Thyroid gland (tissue), 4 donors: ENCODE data around the gene ATP6V0B.

Source experiments
- POLR2A ChIP-seq, 2 donors: fragments of 450-650 bp; IDR thresholded peaks; one replicate each; pipeline ENCODE4 v1.6.1; 2017; ENCODE audit warnings: antibody characterized with exemption in 2 of 2, mild to moderate bottlenecking in 2 of 2, moderate library complexity in 1 of 2
- TF ChIP-seq, protein P1 (sequence below), 6 experiments: fragments of 200-600 bp in 3 of 6; fragments of 450-650 bp in 3 of 6; sonication (generic) in 3 of 6; IDR thresholded peaks; one replicate each; pipeline ENCODE4 v1.5.1; 2016 to 2019; ENCODE audit warnings: antibody characterized with exemption in 6 of 6, mild to moderate bottlenecking in 2 of 6, inconsistent platforms in 1 of 6, moderate library complexity in 1 of 6

DNA sequence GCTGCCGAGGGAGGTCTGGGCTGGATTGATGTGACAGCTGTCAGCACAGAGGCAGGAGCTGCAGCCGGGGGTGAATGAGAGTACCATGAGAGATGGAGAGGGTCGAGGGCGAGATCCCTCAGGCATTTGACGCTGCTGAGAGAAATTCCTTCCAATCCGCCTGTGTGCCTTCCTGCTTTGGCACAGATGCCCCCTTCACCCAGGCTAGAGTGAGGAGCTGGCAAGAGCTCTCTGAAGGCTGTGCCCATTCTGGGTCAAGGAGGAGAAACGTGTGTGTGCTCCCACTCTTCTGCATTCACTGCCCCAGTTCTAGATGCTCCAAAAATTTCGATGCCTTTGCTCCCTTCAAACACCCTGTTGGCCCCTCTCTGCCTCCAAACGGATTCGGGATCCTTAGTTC lies 36.4 kb upstream of the ATP6V0B start:
- TF ChIP-seq, protein P1, sequence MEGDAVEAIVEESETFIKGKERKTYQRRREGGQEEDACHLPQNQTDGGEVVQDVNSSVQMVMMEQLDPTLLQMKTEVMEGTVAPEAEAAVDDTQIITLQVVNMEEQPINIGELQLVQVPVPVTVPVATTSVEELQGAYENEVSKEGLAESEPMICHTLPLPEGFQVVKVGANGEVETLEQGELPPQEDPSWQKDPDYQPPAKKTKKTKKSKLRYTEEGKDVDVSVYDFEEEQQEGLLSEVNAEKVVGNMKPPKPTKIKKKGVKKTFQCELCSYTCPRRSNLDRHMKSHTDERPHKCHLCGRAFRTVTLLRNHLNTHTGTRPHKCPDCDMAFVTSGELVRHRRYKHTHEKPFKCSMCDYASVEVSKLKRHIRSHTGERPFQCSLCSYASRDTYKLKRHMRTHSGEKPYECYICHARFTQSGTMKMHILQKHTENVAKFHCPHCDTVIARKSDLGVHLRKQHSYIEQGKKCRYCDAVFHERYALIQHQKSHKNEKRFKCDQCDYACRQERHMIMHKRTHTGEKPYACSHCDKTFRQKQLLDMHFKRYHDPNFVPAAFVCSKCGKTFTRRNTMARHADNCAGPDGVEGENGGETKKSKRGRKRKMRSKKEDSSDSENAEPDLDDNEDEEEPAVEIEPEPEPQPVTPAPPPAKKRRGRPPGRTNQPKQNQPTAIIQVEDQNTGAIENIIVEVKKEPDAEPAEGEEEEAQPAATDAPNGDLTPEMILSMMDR (IDR thresholded peaks at IDR 0.05), result no peak
- TF ChIP-seq POLR2A (IDR thresholded peaks at IDR 0.05), result no peak
